K562 (cell line): ENCODE data around the gene GOLGA6D.

Experiments used
- ATF7 ChIP-seq: fragments of 450-650 bp; IDR thresholded peaks from 2 replicates; pipeline ENCODE4 v1.7.1; 2014; ENCODE audit warnings: mild to moderate bottlenecking, moderate library complexity
- TARDBP ChIP-seq: fragments of 450-650 bp; IDR thresholded peaks from 2 replicates; pipeline ENCODE4 v1.6.1; 2016
- ZNF217 ChIP-seq: sonication (generic); formaldehyde crosslinking; IDR thresholded peaks from 2 replicates; pipeline ENCODE4 v1.8.0; 2022; ENCODE audit warnings: mild to moderate bottlenecking, missing genetic modification reagents
- ZNF431 ChIP-seq: sonication (generic); formaldehyde crosslinking; IDR thresholded peaks from 2 replicates; pipeline ENCODE4 v1.8.0; 2022; ENCODE audit warnings: mild to moderate bottlenecking, missing genetic modification reagents

GRCh38 chr15:75321711-75322110 lies 39.1 kb downstream of the GOLGA6D start:
- TF ChIP-seq TARDBP (no peak), ZNF217 (CRISPR knock-in tag) (no peak), ATF7 (no peak), ZNF431 (CRISPR knock-in tag) (no peak)
